H1 (cell line): Measurements from ENCODE around the gene PDZRN4. TPM values are rescaled to one million over a fixed set of nuclear protein-coding genes. Genes with fewer than 3 reads are reported as not detected.

Experiments
- CTCF ChIA-PET: fragments of 300-600 bp; sonication (Branson Sonifier 250); formaldehyde crosslinking; loops from one replicate; lab custom pipeline; 2021; ENCODE audit not compliant: partially characterized antibody; lab: Charles Lee
- POLR2A ChIA-PET: fragments of 300-600 bp; sonication (Branson Sonifier 250); formaldehyde crosslinking; loops from one replicate; lab custom pipeline; 2021; ENCODE audit warnings: inconsistent platforms; ENCODE audit not compliant: partially characterized antibody; lab: Charles Lee
- DNase-seq, 2 experiments: peaks; one replicate each; pipeline versions ENCODE4 v3.0.0 to v3.0.0-alpha.2; 2010 to 2022; ENCODE audit warnings: low spot score in 2 of 2, low read depth in 1 of 2, mixed read lengths in 1 of 2
- FAIRE-seq: peaks from 2 replicates; lab custom pipeline; 2011; peaks lifted over from hg19 to GRCh38; lab: Jason Lieb, UNC
- H2AFZ ChIP-seq: 2 replicates; pipeline ENCODE4 v1.8.1; 2012; ENCODE audit warnings: low read length, inconsistent platforms
- H2AK5ac ChIP-seq: 2 replicates; pipeline ENCODE4 v1.6.1; 2013; ENCODE audit warnings: low read depth, low read length
- H2BK120ac ChIP-seq: replicated peaks from 2 replicates; pipeline ENCODE3; 2013; ENCODE audit warnings: low read depth, low read length, inconsistent platforms
- H2BK12ac ChIP-seq: 2 replicates; pipeline ENCODE4 v1.6.1; 2013; ENCODE audit warnings: low read depth, low read length
- H2BK15ac ChIP-seq: 2 replicates; pipeline ENCODE4 v1.6.1; 2013; ENCODE audit warnings: low read length
- H2BK20ac ChIP-seq: 2 replicates; pipeline ENCODE4 v1.6.1; 2013; ENCODE audit warnings: low read length
- H2BK5ac ChIP-seq: 2 replicates; pipeline ENCODE4 v1.6.1; 2013; ENCODE audit warnings: low read depth, low read length
- H3K14ac ChIP-seq: 2 replicates; pipeline ENCODE4 v1.6.1; 2013; ENCODE audit warnings: inconsistent platforms; ENCODE audit not compliant: insufficient read length
- H3K18ac ChIP-seq: 2 replicates; pipeline ENCODE4 v1.6.1; 2013; ENCODE audit warnings: low read length; ENCODE audit errors: extremely low read depth
- H3K23ac ChIP-seq: 2 replicates; pipeline ENCODE4 v1.6.1; 2013; ENCODE audit warnings: inconsistent platforms; ENCODE audit not compliant: insufficient read length
- H3K23me2 ChIP-seq: 2 replicates; pipeline ENCODE4 v1.6.1; 2013; ENCODE audit warnings: low read depth, low read length
- H3K27ac ChIP-seq: 2 replicates; pipeline ENCODE4 v1.6.1; 2011; ENCODE audit warnings: low read depth, low read length, inconsistent platforms
- H3K27me3 ChIP-seq, 4 experiments: replicated peaks in 1 of 4; 1 replicate in 1 of 4; 2 replicates in 3 of 4; pipeline versions ENCODE4 v1.6.1 to v1.8.1; 2011 to 2013; ENCODE audit warnings: low read length in 3 of 4, mild to moderate bottlenecking in 3 of 4, inconsistent platforms in 2 of 4, mixed read lengths in 2 of 4, moderate library complexity in 1 of 4; ENCODE audit not compliant: control insufficient read depth in 3 of 4, insufficient read depth in 3 of 4; ENCODE audit errors: extremely low read depth in 1 of 4
- H3K36me3 ChIP-seq, 4 experiments: 2 replicates each; pipeline versions ENCODE4 v1.6.1 to v1.8.1; 2011 to 2013; ENCODE audit warnings: mild to moderate bottlenecking in 4 of 4, low read length in 3 of 4, moderate library complexity in 2 of 4, control low read depth in 1 of 4, inconsistent platforms in 1 of 4; ENCODE audit not compliant: insufficient read depth in 4 of 4, control insufficient read depth in 2 of 4
- H3K4ac ChIP-seq: replicated peaks from 2 replicates; pipeline ENCODE3; 2013; ENCODE audit warnings: low read length, low read depth, mixed read lengths, inconsistent platforms; ENCODE audit not compliant: insufficient read length
- H3K4me1 ChIP-seq, 4 experiments: replicated peaks in 1 of 4; 1 replicate in 1 of 4; 2 replicates in 3 of 4; pipeline versions ENCODE4 v1.6.1 to v1.8.1; 2011 to 2013; ENCODE audit warnings: low read length in 3 of 4, inconsistent platforms in 2 of 4, mixed read lengths in 1 of 4; ENCODE audit not compliant: insufficient read depth in 4 of 4, control insufficient read depth in 3 of 4
- H3K4me2 ChIP-seq, 2 experiments: 2 replicates each; pipeline versions ENCODE4 v1.6.1 to v1.8.1; 2011 to 2013; ENCODE audit warnings: low read depth in 2 of 2, low read length in 2 of 2, control low read depth in 1 of 2, inconsistent platforms in 1 of 2, mild to moderate bottlenecking in 1 of 2; ENCODE audit not compliant: insufficient read depth in 1 of 2
- H3K4me3 ChIP-seq, 4 experiments: fragments of 200-600, 300-600 bp in 1 of 4; sonication (generic), shearing (Covaris generic), sonication (Bioruptor Twin) in 1 of 4; 2 replicates each; pipeline versions ENCODE4 v1.5.1 to v1.8.1; 2011 to 2016; ENCODE audit warnings: low read length in 4 of 4, low read depth in 3 of 4, control low read depth in 2 of 4, inconsistent platforms in 2 of 4, mild to moderate bottlenecking in 2 of 4, mixed read lengths in 1 of 4, moderate library complexity in 1 of 4; ENCODE audit not compliant: insufficient read depth in 2 of 4; ENCODE audit errors: extremely low read depth in 1 of 4
- H3K56ac ChIP-seq: replicated peaks from 2 replicates; pipeline ENCODE3; 2013; ENCODE audit warnings: low read depth, mild to moderate bottlenecking, mixed read lengths, low read length, inconsistent platforms; ENCODE audit not compliant: insufficient read length
- H3K79me1 ChIP-seq: 2 replicates; pipeline ENCODE4 v1.6.1; 2013; ENCODE audit warnings: low read depth, low read length, control low read depth
- H3K79me2 ChIP-seq, 2 experiments: 2 replicates each; pipeline versions ENCODE4 v1.6.1 to v1.8.1; 2012 to 2013; ENCODE audit warnings: low read length in 2 of 2, mild to moderate bottlenecking in 2 of 2, inconsistent platforms in 1 of 2; ENCODE audit not compliant: insufficient read depth in 2 of 2, control insufficient read depth in 1 of 2
- H3K9ac ChIP-seq, 4 experiments: replicated peaks in 1 of 4; 1 replicate in 1 of 4; 2 replicates in 3 of 4; pipeline versions ENCODE4 v1.6.1 to v1.8.1; 2011 to 2013; ENCODE audit warnings: low read depth in 3 of 4, low read length in 3 of 4, control low read depth in 2 of 4, mild to moderate bottlenecking in 2 of 4, moderate library complexity in 2 of 4, inconsistent platforms in 1 of 4; ENCODE audit errors: extremely low read depth in 1 of 4
- H3K9me3 ChIP-seq, 2 experiments: 2 replicates each; pipeline versions ENCODE4 v1.6.1 to v1.8.1; 2012 to 2013; ENCODE audit warnings: mild to moderate bottlenecking in 2 of 2, moderate library complexity in 2 of 2, control low read depth in 1 of 2, inconsistent platforms in 1 of 2, low read depth in 1 of 2, low read length in 1 of 2, mixed read lengths in 1 of 2; ENCODE audit not compliant: insufficient read depth in 2 of 2
- H4K20me1 ChIP-seq, 2 experiments: replicated peaks in 1 of 2; 2 replicates each; pipeline versions ENCODE3 to v1.8.1; 2011 to 2013; ENCODE audit warnings: inconsistent platforms in 2 of 2, low read length in 2 of 2, mild to moderate bottlenecking in 1 of 2; ENCODE audit not compliant: insufficient read depth in 2 of 2, control insufficient read depth in 1 of 2
- H4K5ac ChIP-seq: 2 replicates; pipeline ENCODE4 v1.6.1; 2013; ENCODE audit warnings: low read length, low read depth, mixed read lengths, inconsistent platforms; ENCODE audit not compliant: insufficient read length
- H4K8ac ChIP-seq: 2 replicates; pipeline ENCODE4 v1.8.0; 2013; ENCODE audit warnings: mild to moderate bottlenecking, moderate library complexity, low read length, inconsistent platforms; ENCODE audit not compliant: insufficient read depth; ENCODE audit errors: extremely low read depth
- H4K91ac ChIP-seq: replicated peaks from 2 replicates; pipeline ENCODE3; 2013; ENCODE audit warnings: low read length, mixed read lengths, inconsistent platforms; ENCODE audit not compliant: insufficient read length
- ASH2L ChIP-seq: fragments of 200-600, 300-600 bp; sonication (generic); IDR thresholded peaks from one replicate; pipeline ENCODE4 v1.7.1; 2017; ENCODE audit warnings: low read length
- BACH1 ChIP-seq: IDR thresholded peaks from 2 replicates; pipeline ENCODE4 v1.6.1; 2012; ENCODE audit warnings: low read length, improper control_type of control experiment
- CEBPB ChIP-seq: IDR thresholded peaks from 2 replicates; pipeline ENCODE4 v1.6.1; 2012; ENCODE audit warnings: low read depth, low read length
- CHD1 ChIP-seq: IDR thresholded peaks from 2 replicates; pipeline ENCODE4 v1.6.1; 2012; ENCODE audit warnings: low read depth, low read length, improper control_type of control experiment
- JUN ChIP-seq: IDR thresholded peaks from 2 replicates; pipeline ENCODE4 v1.6.1; 2011; ENCODE audit warnings: low read depth, mild to moderate bottlenecking, improper control_type of control experiment, low read length
- JUND ChIP-seq: IDR thresholded peaks from 2 replicates; pipeline ENCODE4 v1.6.1; 2011; ENCODE audit warnings: mild to moderate bottlenecking, improper control_type of control experiment, low read length
- KDM5A ChIP-seq: fragments of 200-600 bp; IDR thresholded peaks from 2 replicates; pipeline ENCODE4 v1.7.1; 2012; ENCODE audit warnings: mild to moderate bottlenecking, low read length, inconsistent platforms, mixed read lengths
- MAFK ChIP-seq: IDR thresholded peaks from 2 replicates; pipeline ENCODE4 v1.6.1; 2012; ENCODE audit warnings: low read depth, mild to moderate bottlenecking, improper control_type of control experiment, low read length
- NANOG ChIP-seq: IDR thresholded peaks from 2 replicates; pipeline ENCODE4 v1.6.1; 2011; ENCODE audit warnings: low read length, low read depth, mild to moderate bottlenecking, inconsistent platforms; ENCODE audit not compliant: insufficient read depth, poor library complexity, severe bottlenecking
- SAP30 ChIP-seq: fragments of 300-600 bp; sonication (generic); IDR thresholded peaks from 2 replicates; pipeline ENCODE4 v1.7.1; 2012; ENCODE audit warnings: low read length, moderate library complexity, mild to moderate bottlenecking, inconsistent platforms; ENCODE audit not compliant: insufficient read depth, insufficient replicate concordance
- ZNF274 ChIP-seq: IDR thresholded peaks from 2 replicates; pipeline ENCODE4 v1.7.0; 2012; ENCODE audit warnings: low read length, borderline replicate concordance; ENCODE audit errors: extremely low read depth
- WGBS, 2 experiments: shearing (Covaris generic) in 1 of 2; methylation state at CpG; one replicate each; pipeline versions ENCODE4 v1.1.6 to v1.1.7; 2013 to 2015; ENCODE audit warnings: low lambda C conversion rate in 2 of 2, mixed read lengths in 2 of 2, inconsistent platforms in 1 of 2, low coverage in 1 of 2, missing lambda C conversion rate in 1 of 2; ENCODE audit not compliant: insufficient replicate concordance in 2 of 2, insufficient coverage in 1 of 2, insufficient read length in 1 of 2; ENCODE audit errors: extremely low coverage in 1 of 2, missing lambda C conversion rate in 1 of 2; 5-methylcytosine and 5-hydroxymethylcytosine counted together
- polyA plus RNA-seq, 7 experiments: library from polyadenylated mRNA; depleted of rRNA in 3 of 7; stranded (reverse) in 5 of 7; unstranded in 2 of 7; fragments of >200 nt in 5 of 7; fragments of 200-250 nt in 2 of 7; gene quantifications; 1 replicate in 5 of 7; 2 replicates in 1 of 7; 4 replicates in 1 of 7; pipeline versions ENCODE4 v1.2.1 to v1.2.3, GENCODE V29; 2011 to 2013; ENCODE audit warnings: missing spikeins in 2 of 7, mixed read lengths in 2 of 7
- total RNA-seq: library from RNA; stranded (reverse); fragmentation: NEBNext Ultra II Directional; extraction: Animal tissue kit (Norgen Biotek cat#: 25700); gene quantifications from 2 replicates; pipeline ENCODE4 v1.2.1, GENCODE V29; 2021
- TF ChIP-seq, protein P1 (sequence below): IDR thresholded peaks from 2 replicates; pipeline ENCODE4 v1.6.1; 2011; ENCODE audit warnings: low read length, improper control_type of control experiment

Gene PDZRN4
- total and polyA plus RNA-seq, 2 of the 8 experiments (the other 6 are each of a cell fraction or from before 2014, with no cell fraction given): not detected

DNA sequence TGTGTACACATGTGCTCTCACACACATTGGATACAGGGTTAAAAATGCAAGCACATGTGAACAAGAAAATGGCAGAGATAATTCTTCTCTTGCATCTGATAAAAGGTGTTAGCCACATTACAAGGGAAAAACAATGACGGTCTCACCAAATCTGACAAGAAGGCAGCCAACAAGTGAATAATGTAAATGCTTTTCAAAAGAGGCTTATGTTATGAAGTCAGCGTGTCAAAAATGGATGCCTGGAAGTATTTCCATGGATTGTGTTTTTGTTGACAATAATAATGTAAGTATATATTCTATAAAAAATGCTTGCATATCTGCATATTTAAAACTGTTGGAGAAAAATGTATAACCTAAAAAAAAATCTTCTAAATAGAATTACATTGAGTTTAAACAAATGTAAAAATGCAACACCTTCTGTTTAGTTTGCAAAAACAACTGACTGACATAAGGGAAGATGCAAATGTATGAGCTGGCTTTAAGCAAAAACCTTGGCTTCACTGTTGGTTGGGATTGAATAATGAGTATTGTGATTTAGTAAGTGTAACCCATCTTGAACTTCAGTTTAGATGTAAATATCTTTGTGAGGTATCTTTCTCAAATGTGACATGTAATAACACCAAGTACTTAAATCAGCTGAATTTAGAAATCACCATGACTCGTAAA, 424.9 kb downstream of the PDZRN4 start:
- H3K23ac ChIP-seq: no peak overlapping the region
- H3K4ac ChIP-seq: no peak overlapping the region
- no peaks in the 10 kb centered on the region for H3K23me2 ChIP-seq
- whole genome bisulfite sequencing, 2 experiments: 92 to 100% methylated on average over 1 to 3 of the region's 3 CpGs
- FAIRE-seq (no peak), DNase-seq (no peak)
- peaks cover 0 to 2% of the 10 kb centered on the region in 2 experiments; a peak in 1 of 4 replicates for H3K9me3 ChIP-seq
- no peak overlapping the region for H3K4me3 ChIP-seq
- no peaks in the 10 kb centered on the region; a peak in 2 of 8 replicates for H3K36me3 ChIP-seq
- H4K5ac ChIP-seq: no peak overlapping the region
- H2BK15ac ChIP-seq: 0 out of 2 replicates have a peak overlapping the region, but pooled peaks have one; percentile 22
- no peak overlapping the region for H2AK5ac ChIP-seq
- H3K14ac ChIP-seq: no peak overlapping the region
- H3K9ac ChIP-seq: no peak overlapping the region
- peaks cover 0 to 3% (median under 1%) of the 10 kb centered on the region in 4 experiments; a peak in 2 of 7 replicates for H3K27me3 ChIP-seq
- no peak overlapping the region for H3K4me2 ChIP-seq
- H4K8ac ChIP-seq: no peak overlapping the region
- POLR2A ChIA-PET: no interaction called here
- H2BK20ac ChIP-seq: no peak overlapping the region
- TF ChIP-seq NANOG (no peak), JUN (no peak), ZNF274 (no peak), CEBPB (no peak), BACH1 (no peak), MAFK (no peak), JUND (no peak), KDM5A (no peak), SAP30 (no peak), ASH2L (no peak), CHD1 (no peak)
- TF ChIP-seq, protein P1, sequence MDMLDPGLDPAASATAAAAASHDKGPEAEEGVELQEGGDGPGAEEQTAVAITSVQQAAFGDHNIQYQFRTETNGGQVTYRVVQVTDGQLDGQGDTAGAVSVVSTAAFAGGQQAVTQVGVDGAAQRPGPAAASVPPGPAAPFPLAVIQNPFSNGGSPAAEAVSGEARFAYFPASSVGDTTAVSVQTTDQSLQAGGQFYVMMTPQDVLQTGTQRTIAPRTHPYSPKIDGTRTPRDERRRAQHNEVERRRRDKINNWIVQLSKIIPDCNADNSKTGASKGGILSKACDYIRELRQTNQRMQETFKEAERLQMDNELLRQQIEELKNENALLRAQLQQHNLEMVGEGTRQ: no peak
- no peak overlapping the region for H2AFZ ChIP-seq
- H3K79me1 ChIP-seq: no peaks in the 10 kb centered on the region
- H3K4me1 ChIP-seq: 0 out of 7 replicates have a peak, but pooled peaks cover 0 to 3% (median 0%) of the 10 kb centered on the region in 4 experiments
- H3K56ac ChIP-seq: no peak overlapping the region
- no peak overlapping the region for H3K18ac ChIP-seq
- no peak overlapping the region for H2BK12ac ChIP-seq
- H4K20me1 ChIP-seq: no peaks in the 10 kb centered on the region
- H3K79me2 ChIP-seq: no peaks in the 10 kb centered on the region
- no peak overlapping the region for H2BK120ac ChIP-seq
- CTCF ChIA-PET: no interaction called here
- no peak overlapping the region for H4K91ac ChIP-seq
- H2BK5ac ChIP-seq: no peak overlapping the region
- H3K27ac ChIP-seq: no peak overlapping the region
